ENCODE data around the gene SMPD4. TPM values are rescaled to one million over a fixed set of nuclear protein-coding genes. Genes with fewer than 3 reads are reported as not detected.
"Not testable (repeated sequence)": the region's sequence is repeated elsewhere in the genome, so short reads cannot be mapped to it uniquely, and the experiment has no call there.

SMPD4 gene
- total RNA-seq, 1 experiment from 2014 or later, result 63.9 TPM

DNA sequence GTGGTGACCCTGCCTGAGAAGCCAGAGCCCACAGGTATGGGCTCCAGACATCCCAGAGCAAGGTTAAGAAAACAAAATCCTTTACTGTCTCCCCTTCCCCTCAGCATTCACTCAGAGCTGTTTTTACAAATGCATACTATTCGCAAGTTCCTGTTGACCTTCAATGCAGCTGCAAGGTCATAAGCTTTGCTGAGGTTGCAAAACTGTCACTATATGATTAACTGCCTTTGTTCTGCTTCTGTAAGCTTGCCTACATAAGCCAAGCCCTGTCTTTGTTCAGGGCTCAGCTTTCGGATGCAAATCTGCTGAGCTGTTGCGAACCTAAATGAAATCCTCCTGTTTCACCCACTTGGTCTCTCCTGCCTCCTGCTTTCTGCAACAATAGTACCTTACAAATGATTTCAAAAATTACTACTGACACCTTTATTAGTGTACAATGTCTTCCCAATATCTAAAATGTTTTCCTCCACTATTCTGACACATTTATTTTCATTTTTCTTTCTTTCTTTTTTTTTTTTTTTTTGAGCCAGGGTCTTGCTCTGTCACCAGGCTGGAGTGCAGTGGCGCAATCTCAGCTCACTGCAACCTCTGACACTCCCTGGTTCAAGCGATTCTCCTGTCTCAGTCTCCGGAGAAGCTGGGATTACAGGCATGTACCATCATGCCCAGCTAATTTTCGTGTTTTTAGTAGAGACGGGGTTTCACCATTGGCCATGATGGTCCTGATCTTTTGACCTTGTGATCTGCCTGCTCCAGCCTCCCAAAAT is 78.6 kb downstream of the SMPD4 start:
- DNase-seq (ENCODE audit: low spot score); in situ Hi-C loops (cut with HindIII; ENCODE audit: low sequenced_read_pairs): not testable (repeated sequence)

Other genes with a start within 250 kb of the SMPD4 start
- not detected in 2 replicates for gene RAB6C, start 201.9 kb downstream of the SMPD4 start, total RNA-seq (2014; rRNA removed; shearing (Covaris generic))
- gene POTEF, start 52.4 kb downstream of the SMPD4 start, total RNA-seq (2014; rRNA removed; shearing (Covaris generic)), result 0.10 TPM in 1 of 2 replicates, not detected in the other
- gene CCDC74B, start 36.5 kb downstream of the SMPD4 start, total RNA-seq (2014; rRNA removed; shearing (Covaris generic)), result 71.6 and 76.7 TPM in 2 replicates
- gene MZT2B, start 660 bp upstream of the SMPD4 start, total RNA-seq (2014; rRNA removed; shearing (Covaris generic)), result 259 and 438 TPM in 2 replicates
- gene TUBA3E, start 16.8 kb upstream of the SMPD4 start, total RNA-seq (2014; rRNA removed; shearing (Covaris generic)), result not detected in 2 replicates
- 84.2 and 100 TPM in 2 replicates for gene IMP4, start 161.3 kb upstream of the SMPD4 start, total RNA-seq (2014; rRNA removed; shearing (Covaris generic))
- 24.4 and 26.1 TPM in 2 replicates for gene PTPN18, start 174.5 kb upstream of the SMPD4 start, total RNA-seq (2014; rRNA removed; shearing (Covaris generic))

All from G401 (cell line).